Sigmoid colon (tissue), 3 donors: Measurements from ENCODE around the gene LIMD2.

Experiments used
- CTCF ChIP-seq, 4 experiments: fragments of 450-650 bp in 3 of 4; fragments of 200-600 bp in 1 of 4; IDR thresholded peaks; one replicate each; pipeline ENCODE4 v1.5.1; 2016 to 2019; ENCODE audit warnings: antibody characterized with exemption in 4 of 4, mild to moderate bottlenecking in 3 of 4, moderate library complexity in 2 of 4
- POLR2A ChIP-seq, 2 donors: fragments of 450-650 bp; IDR thresholded peaks; one replicate each; pipeline ENCODE4 v1.6.1; 2016; ENCODE audit warnings: antibody characterized with exemption in 2 of 2, mild to moderate bottlenecking in 2 of 2, moderate library complexity in 2 of 2

- no peak for TF ChIP-seq POLR2A (IDR thresholded peaks at IDR 0.05)
- no peak for TF ChIP-seq CTCF (IDR thresholded peaks at IDR 0.05)
These were observed 14.3 kb downstream of the LIMD2 start for GRCh38 chr17:63685578-63685977.
